Measurements from ENCODE around the gene ANAPC4.

ANAPC4 gene

DNA sequence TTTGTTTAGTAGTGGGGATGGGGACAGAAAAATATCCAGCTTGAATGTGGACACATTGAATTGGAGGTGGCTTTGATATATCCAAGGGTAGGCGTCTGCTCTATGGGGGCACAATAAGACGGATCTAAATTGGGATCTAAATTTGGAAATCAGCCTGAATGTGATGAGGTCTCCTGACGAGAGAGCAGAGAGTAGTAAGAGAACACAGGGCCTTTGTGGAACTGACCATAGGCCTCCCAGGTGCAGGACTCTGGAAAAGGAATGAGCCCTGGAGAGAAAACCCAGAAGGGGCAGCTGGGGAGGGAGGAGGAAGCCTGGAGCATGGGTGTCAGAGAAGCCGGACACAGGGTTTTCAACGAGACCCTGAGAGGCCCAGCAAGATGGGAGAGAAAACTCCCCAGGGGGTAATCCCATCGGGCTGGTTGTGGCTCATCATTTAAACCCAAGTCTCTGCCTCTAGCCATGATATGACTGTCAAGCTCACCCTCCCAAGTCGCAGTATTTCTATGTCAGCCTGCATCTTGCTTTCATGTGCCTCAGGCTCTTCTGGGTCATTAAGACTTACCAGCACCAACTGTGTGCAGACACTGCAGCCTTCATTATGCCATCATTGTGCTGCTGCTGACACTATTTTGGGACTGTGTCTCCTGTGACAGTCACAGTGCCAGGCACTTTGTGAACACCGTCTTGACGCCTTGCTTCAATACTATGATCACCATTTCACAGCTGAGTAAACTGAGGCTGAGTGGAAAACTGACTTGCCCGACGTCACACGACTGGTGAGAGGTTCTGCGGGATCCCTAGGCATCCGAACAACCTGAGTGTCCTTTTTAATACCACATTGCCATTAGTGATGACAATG lies 57.1 kb downstream of the ANAPC4 start:
- DNase-seq (ENCODE audit: low read depth in 3 of 3): no peak

DNA sequence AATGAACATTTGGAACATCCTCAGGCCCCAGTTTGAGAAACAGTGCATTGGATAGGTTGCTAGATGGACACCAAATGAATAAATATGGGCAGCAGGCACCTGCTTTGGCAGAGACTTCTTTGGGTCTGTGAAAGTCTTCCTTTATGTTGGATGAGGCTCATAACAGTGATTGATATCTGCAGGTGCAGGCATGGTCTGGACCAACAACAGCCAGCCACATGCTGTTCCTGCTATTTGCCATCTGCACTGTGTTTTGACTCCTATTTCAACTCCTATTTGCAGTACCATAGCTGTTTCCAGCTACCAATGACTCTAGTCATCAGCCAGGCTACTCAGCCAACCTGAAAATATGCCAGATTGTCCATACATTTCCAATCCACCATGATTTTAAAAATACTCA lies 60.9 kb downstream of the ANAPC4 start:
- no peak for DNase-seq (ENCODE audit: low read depth in 3 of 3)

DNA sequence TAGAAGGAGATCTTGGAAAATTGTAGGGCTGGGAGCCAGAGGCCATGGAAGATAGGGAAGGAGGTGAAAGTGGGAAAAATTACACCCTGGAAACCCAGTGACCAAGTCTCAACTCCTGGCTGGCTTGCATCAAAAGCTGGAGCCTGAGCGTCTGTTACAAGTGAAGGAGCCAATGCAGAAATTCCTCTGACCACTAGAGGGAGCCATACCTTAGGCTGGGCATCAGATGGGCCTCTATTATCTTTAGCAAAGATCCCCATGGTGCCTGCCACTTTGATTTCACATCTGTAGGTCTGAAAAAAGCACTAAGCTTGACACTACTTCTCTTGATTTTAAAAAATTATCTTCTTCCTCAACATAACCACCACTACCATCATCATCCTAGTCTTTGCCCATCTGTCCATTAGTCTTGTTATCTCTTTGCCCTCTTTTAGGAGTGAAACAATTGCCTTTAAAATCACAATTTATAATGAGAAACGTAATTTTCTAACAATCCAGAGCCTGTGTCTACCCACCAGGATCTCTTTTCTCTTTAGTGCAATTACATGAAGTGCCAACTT lies 62.9 kb downstream of the ANAPC4 start:
- no peak for DNase-seq (ENCODE audit: low read depth in 3 of 3)

DNA sequence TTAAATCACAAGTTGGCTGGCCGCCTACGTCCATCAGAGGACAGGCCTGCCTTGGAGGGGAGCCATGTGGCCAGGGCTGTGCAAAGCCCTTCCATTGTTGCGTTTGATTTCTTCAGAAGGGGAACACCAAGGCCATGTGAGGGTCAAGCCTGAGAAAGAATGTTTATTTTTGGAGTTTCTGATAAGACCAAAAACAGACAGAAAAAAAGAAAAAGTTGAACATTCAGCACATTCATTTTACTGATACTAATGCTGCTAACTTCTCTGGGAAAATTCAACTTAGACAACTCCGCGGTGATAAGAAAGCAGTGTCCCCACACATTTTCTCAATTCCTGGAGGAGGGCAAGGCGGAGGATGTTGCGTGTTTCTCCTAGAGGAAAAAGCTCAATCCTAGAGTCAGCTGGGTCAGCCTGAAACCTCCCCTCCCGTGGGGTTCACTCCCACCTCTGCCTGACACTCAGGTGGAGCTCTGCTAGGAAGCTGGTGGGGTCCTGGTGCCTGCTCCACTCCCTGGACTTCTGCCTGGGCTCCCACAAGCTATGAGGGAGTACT lies 63.5 kb downstream of the ANAPC4 start:
- no peak for DNase-seq (ENCODE audit: low read depth in 3 of 3)

DNA sequence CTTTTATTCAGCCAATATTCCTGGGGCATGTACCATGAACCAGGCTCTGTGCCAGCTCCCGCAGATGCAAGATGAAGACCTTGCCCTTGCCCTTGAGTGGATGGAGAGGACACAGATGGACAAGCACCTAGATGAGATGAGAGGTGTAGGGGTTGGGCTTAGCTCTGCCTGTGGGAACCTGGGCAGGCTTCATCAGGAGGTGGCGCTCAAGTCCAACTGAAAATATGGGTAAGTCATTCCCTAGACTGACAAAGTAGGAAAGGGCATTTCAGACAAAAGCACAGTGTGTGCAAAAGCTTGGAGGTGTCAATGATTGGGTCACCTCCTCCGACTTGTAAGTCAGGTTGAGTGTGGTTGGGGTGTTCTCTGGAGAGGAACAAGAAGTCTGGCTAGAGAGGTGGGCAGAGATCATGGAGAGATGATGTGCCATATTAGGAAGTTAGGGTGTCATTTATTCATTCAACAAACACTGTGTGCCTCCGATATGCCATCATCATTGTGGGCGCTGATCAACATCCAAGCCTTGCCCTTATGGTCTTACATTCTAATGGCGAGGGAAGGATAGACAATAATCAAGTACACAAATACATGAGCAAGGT lies 64.6 kb downstream of the ANAPC4 start:
- no peak for DNase-seq (ENCODE audit: low read depth in 3 of 3)

DNA sequence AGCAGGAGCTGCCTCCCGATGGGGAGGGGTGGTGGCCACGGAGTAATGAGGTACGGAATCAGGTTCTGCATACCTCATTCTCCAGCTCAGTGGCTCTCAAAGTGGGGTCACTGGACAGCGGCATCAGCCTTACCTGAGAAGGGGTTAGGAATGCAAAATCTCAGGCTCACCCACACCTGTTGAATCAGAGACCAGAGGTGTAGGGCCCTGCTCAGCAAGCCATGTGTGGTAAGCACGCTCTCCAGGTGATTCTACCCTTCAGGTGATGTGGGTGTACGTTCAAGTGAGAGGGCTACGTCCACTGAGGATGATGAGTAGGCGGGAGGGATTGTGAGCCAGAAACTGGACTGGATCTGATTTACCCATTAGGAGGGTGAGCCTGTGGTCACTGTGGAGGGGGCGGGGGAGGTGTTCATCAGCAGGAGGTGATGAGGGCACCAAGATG lies 65.8 kb downstream of the ANAPC4 start:
- no peak for DNase-seq (ENCODE audit: low read depth in 3 of 3)

DNA sequence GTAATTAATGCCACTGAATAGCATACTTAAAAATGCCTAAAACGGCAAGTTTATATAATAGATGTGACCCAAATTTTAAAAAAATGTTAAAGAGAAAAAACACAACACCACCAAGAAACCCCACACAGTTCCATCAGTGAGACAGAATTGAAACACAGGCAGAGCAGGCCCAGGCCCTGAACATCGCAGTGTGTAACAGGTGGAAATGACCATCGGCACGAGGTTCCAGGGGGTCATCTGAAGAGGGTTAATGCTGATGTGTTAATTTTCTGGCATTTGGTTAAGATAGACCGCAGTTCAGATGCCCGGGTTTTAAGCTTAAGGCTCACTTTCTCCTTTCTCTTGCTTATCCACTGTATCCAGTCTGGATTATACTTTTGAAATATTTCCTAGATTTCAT lies 66.8 kb downstream of the ANAPC4 start:
- no peak for DNase-seq (ENCODE audit: low read depth in 3 of 3)

DNA sequence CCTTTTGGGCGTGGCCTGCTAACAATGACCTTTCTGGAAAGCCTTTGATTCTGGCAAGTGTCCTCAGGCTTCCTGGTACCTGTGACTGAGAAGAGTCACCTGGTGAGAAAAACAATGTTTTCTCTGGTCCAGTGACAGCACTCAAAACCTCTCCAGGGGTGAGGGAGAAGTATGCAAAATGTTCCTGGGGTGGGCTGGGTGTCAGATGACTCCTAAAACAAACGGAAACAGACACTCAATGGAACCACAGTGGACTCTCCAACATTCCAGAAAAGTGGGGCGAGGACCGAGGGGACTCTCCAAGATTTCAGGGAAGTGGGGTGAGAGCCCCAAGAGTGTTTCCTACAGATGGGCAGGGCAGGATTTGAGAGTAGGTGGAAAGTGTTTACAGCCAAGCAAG lies 69.5 kb downstream of the ANAPC4 start:
- no peak for DNase-seq (ENCODE audit: low read depth in 3 of 3)

DNA sequence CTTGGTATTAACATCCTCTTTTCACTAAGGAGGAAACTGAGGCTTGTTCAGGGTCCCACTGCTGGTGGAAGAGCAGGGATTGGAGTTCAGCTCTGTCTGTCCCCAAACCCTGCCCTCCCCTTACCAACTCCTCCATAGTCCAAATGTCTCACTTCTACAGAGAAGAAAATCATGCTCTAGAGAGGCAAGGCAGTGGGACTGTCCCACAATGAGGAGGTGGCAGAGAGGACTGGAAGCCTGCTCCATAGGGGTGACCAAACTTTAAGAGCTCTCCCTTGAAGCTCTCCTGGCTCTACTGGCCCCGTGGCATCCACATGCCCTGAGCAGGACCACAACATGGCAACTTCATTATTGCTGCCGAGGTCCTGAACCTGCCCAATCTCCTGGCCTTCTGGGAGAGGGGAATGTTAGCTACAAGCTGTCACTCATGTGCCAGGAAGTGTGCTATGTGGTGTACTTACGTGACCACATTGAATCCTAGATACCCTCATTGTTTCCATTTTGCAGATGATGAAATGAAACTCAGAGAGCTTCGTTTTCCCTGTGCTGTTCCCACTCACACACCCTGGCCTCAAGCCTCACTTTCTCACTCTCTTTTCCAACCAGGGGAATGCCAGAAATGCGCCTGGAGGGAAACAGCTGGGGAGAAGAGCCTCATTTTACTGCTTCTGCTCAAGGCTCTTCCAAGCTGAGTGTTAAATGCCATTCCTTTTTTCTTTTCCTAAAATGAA lies 71.5 kb downstream of the ANAPC4 start:
- DNase-seq (ENCODE audit: low read depth in 3 of 3): no peak

DNA sequence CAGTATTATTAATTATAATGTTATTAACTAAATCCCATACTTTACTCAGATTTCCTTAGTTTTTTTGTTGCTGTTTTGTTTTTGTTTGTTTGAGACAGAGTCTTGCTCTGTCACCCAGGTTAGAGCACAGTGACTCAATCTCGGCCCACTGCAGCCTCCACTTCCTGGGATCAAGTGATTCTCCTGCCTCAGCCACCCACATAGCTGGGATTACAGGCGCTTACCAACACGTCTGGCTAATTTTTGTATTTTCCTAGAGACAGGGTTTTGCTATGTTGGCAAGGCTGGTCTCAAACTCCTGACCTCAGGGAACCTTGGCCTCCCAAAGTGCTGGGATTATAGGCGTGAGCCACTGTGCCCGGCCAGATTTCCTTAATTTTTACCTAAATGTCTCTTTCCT lies 72.2 kb downstream of the ANAPC4 start:
- no peak for DNase-seq (ENCODE audit: low read depth in 3 of 3)

DNA sequence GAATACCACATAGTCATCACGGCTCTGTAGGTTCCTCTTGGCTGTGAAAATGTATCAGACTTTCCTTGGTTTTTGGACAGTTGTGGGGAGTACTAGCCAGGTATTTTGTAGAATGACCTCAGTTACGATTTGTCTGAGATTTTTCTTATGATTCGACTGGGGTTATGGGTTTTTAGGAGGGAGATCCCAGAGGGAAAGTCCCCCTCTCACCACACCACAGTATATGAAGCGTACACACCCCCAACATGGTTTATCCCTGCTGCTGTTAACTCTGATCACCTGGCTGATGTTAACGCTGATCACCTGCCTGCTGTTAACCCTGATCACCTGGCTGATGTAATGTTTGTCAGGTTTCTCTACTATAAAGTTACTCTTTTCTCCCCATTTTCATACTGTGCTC lies 72.6 kb downstream of the ANAPC4 start:
- no peak for DNase-seq (ENCODE audit: low read depth in 3 of 3)

DNA sequence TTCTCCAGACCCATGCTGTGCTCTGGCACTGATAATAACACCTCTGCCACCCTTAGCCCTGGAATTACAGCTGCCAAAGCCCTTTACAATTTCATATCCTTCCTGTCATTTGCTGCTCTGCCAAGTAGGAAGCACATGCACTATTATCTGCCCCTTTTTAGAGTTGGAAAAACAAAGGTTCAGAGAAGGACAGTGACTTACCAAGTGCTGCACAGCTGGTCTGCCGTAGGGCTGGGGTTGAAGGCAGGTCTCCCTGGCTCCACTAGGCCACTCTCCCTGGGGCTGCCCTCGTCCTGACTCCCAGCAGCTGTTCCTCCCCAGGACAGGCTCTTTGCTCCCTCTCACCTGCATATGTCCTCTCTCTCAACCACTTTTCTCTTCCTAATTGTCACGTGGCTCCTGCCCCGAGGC lies 73.4 kb downstream of the ANAPC4 start:
- no peak for DNase-seq (ENCODE audit: low read depth in 3 of 3)

DNA sequence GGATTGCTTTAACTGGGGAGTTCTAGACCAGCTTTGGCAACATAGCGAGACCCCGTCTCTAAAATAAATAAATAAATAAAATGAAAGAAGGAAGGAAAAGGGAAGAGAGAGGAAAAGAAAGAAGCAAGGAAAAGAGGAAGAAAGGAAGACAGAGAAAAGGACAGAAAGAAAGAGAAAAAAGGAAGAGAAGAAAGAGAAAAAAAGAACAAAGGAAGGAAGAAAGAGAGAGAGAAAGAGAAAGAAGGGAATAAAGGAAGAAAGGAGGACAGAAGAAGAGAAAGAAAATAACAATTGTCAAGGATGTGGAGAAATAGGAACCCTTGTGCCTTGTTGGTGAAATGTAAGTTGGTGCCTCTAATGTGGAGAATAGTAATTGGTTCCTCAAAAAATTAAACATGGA lies 74.6 kb downstream of the ANAPC4 start:
- DNase-seq (ENCODE audit: low read depth in 3 of 3): no peak

DNA sequence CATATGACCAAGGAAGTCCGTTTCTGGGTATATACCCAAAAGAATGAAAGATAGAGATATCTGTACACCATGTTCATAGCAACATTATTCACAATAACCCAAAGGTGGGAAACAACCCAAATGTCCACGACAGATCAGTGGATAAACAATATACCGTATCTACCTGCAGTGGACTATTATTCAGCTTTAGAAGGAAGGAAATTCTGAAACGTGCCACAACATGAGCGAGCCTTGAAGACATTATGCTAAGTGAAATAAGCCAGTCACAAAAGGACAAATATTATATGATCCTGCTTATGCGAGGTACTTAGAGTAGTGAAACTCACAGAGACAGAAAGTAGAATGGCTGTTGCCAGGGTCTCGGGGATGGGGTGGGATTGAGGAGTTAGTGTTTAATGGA lies 75.0 kb downstream of the ANAPC4 start:
- DNase-seq (ENCODE audit: low read depth in 3 of 3): no peak

DNA sequence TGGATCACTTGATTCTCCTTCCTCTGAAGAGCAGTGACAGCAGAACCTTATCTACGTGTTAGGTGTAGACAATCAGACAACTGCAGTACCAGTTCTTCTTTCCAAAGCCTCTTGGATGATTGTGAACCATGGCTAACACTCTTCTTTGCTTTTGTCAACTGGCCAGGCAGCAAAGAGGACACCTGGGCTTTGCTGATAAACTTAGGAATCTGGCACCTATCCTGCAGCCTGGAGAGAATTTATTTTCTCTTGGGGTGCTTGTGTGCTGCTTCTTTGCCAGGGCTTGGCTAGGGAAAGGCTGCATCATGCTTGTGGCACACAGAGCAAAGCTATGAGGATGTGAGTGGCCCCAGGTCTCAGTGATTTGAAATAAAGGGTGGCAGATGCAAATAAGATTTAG lies 77.4 kb downstream of the ANAPC4 start:
- no peak for DNase-seq (ENCODE audit: low read depth in 3 of 3)

DNA sequence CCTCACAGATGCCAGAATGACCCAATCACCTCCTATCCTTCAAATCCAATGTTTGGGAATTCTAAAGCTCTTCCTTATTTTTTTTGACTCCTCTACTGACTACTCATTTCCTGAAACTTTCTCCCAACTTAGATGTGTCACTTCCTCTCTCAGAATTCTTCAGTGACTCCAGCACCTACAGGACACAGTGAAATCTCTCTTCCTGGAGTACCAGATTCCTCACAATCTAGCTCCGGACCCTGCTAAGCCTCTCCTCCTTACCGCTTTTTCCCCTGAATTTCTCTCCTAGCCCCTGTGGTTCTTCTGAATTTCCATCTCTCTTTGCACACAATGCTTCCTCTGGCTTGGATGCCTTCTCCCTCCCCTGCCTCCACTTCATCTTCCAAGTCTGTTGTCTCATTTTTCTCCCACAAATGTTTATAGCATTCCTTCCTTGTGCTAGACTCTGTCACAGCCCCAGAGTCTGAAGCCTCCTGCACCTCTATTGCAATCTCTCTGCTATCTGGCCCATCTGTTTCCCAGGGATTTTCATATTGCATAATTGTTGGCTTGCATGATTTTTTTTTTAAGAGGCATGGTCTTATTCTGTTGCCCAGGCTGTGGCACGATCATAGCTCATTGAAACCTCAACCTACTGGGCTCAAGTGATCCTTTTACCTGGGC lies 80.1 kb downstream of the ANAPC4 start:
- no peak for DNase-seq (ENCODE audit: low read depth in 3 of 3)

DNA sequence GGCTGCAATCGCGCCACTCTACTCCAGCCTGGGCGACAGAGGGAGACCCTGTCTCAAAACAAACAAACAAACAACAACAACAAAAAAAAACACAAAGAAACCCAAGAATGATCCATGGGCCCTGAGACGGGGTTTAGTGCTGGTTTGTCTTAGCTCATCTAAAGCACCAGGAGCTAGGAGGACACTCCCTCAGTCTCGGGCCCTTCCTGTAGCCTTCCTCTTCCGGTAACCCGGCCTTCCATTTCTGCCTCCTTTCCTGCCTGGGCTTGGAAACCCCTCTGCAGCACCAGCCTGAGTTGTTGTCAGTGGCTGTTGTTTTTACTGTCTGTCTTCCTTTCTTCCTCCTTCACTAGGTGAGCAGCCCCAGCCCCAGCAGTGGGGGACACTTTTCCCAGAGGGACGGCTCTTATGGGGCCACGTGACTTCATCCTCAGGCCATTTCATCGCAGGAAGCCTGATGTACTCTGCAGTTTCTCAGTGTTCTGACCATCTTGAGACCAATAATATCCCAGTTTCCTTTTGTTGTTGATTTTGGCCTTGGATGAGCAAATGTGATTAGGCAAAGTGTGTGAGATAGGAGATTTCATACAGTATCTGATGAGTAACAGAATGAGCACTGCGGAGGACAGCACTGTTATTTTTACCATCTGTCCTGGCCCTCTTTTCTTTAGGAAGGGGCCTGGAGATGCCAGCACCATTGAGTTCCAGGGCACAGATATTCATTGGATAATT lies 90.1 kb downstream of the ANAPC4 start:
- DNase-seq (ENCODE audit: low read depth in 3 of 3): no peak

DNA sequence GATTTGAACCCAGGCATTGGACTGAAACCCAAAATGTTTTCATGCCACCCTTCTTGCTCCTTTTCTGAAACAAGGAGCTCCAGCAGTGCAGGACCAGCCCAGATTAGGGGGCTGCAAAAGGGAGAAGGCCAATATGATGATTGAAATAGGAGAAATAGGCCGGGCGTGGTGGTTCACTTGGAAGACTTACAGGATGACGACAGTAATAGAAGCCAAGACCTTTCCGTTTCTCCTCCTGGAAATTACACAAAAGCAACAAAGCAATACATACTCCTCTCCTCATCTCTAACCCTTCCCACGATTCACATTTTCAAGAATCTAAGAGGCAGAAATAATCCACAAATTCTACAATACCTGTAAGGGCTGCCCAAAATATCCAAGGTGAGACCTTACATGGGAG lies 90.8 kb downstream of the ANAPC4 start:
- DNase-seq (ENCODE audit: low read depth in 3 of 3): no peak

All from stimulated activated CD4-positive, alpha-beta T cell treated with anti-CD3 and anti-CD28 coated beads, TNF-alpha, amount 100 ng/mL, for 4 hours (primary cell).